HG03135 (cell line): ENCODE measurements around the gene TMEM200B.
"Not testable (repeated sequence)": the region's sequence is repeated elsewhere in the genome, so short reads cannot be mapped to it uniquely, and the experiment has no call there.

Experiments
- ATAC-seq: cut with Tn5 transposase; IDR thresholded peaks from one replicate; pipeline ENCODE4 v1.9.1; 2021; ENCODE audit warnings: mild to moderate bottlenecking, moderate library complexity; ENCODE audit not compliant: unreplicated experiment

The TMEM200B gene

DNA sequence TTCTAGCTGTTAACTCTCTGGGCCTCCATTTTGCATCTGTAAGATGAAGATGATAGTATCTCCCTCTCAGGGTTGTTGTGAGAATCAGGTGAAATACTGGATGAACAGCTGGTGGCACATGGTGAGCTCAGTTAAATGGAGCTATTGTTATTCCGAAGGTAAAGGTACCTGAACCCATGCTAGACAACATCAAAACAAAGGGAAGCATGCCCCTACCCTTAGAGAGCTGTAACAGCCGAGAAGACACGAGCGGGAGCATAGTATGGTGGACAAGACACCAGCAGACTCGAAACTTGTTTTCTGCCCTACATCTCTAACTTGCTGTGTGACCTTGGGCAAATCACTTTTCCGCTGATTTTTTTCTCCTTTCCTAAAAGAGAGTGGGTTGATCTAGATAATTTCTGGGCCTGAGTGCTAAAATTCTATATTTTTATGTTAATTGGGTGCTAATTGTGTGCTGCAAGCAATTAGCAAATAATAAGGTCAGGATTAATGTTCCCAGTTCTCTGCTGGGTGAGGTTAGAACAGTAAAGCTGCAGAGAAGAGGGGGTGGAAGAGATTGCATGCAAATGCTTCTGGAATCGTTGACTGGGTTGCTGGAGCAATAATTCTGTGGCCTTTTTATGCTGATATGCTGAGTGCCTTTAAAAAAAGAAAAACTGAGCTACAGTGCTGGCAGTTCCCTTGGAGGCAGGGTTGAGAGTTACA, 10.8 kb downstream of the TMEM200B start:
- ATAC-seq: no peak

DNA sequence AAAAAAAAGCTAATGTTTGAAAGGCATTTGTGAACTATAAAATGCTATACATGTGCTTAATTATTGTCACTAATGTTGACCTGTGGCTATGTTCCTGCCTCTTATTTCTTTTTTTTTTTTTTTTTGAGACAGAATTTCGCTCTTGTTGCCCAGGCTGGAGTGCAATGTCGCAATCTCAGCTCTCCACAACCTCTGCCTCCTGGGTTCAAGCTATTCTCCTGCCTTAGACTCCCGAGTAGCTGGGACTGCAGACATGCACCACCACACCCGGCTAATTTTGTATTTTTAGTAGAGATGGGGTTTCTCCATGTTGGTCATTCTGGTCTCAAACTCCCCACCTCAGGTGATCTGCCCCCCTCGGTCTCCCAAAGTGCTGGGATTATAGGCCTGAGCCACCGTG, 15.7 kb downstream of the TMEM200B start:
- not testable (repeated sequence) for ATAC-seq

DNA sequence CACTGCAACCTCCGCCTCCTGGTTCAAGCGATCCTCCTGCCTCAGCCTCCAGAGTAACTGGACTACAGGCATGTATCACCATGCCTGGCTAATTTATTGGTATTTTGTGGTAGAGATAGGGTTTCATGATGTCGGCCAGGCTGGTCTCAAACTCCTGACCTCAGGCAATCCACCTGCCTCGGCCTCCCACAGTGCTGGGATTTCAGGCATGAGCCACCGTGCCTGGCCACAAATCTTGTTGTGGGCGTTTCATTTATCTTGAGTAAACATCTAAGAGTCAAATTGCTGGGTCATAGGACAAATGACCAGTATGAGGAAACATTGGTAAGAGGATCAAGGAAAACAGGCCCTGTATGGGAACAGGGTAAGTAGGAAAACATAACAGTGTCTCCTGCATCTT, 17.9 kb downstream of the TMEM200B start:
- no peak for ATAC-seq

- ATAC-seq: no peak
Measured at GRCh38 chr1:29100487-29100886, 23.2 kb downstream of the TMEM200B start.

DNA sequence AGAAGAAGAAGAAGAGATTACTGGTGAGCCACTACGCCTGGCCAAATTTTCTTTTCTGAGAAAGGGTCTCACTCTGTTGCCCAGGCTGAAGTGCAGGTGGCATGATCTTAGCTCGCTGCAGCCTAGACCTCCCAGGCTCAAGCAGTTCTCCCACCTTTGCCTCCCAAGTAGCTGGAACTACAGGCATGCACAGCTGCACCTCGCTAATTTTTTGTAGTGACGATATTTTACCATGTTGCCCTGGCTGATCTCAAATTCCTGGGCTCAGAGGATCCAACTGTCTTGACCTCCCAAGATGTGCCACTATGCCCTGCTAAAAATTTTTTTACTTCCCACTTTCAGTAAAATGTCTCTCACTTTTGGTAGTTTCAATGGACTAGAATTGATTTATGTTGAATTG, 24.4 kb downstream of the TMEM200B start:
- no peak for ATAC-seq

GRCh38 chr1:29096231-29096886, 27.3 kb downstream of the TMEM200B start:
- no peak for ATAC-seq

- ATAC-seq: no peak
Measured at GRCh38 chr1:29094954-29095353, 28.7 kb downstream of the TMEM200B start.

- no peak for ATAC-seq
Measured at GRCh38 chr1:29094433-29094832, 29.3 kb downstream of the TMEM200B start.

- ATAC-seq: not testable (repeated sequence)
Measured at GRCh38 chr1:29092704-29093103, 31.0 kb downstream of the TMEM200B start.

DNA sequence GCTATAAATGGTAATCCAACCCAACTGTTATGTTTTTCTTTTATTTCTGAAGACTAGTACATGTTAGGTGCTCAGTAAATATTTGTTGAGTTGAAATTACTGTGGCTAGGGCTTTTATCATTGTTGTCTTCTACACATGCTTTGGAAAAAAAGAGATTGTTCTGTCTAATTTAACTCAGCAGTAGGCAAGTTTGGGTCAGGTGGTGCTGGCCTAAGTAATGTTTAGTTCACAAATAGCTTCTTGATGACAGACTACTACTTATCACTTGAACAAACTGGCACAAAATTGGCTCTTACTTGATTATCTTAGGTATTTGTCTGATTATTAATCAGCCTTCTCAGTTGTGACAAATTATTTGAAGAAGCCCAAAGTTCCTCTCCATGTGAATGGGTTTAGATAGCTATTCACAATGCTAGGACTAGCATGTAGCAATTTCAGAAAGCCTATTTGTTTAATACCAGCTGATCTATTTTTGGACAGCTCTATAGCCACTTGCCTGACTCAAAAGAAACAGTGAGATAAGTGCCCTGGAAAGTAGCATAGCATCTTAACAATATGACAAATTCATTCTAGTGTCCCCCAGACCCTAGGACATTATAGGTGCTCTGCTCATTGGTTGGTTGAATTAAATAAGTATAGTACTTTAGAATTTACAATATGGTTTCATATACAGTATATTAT, 32.6 kb downstream of the TMEM200B start:
- no peak for ATAC-seq

GRCh38 chr1:29084196-29084521, 39.5 kb downstream of the TMEM200B start:
- ATAC-seq: no peak

GRCh38 chr1:29083317-29084195, 40.1 kb downstream of the TMEM200B start:
- no peak for ATAC-seq

- ATAC-seq: no peak
Measured at GRCh38 chr1:29082519-29082918, 41.2 kb downstream of the TMEM200B start.

DNA sequence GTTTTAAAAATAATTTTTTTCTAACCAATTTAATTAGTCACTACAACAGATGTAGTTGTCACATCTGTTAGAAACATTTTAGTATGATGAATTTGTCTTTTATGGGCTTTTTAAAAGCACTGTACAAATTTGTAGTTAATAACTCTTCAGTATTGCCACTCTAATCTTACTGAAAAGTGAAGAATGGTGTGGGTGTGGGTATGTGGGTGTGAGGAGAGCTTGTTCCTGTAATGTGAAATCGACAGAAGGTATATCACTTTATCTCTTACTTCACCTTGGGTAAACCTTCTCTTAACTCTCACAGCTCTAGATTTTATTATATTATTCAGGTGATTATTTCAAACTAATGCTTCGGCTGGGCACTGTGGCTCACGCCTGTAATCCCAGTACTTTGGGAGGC, 42.5 kb downstream of the TMEM200B start:
- no peak for ATAC-seq

DNA sequence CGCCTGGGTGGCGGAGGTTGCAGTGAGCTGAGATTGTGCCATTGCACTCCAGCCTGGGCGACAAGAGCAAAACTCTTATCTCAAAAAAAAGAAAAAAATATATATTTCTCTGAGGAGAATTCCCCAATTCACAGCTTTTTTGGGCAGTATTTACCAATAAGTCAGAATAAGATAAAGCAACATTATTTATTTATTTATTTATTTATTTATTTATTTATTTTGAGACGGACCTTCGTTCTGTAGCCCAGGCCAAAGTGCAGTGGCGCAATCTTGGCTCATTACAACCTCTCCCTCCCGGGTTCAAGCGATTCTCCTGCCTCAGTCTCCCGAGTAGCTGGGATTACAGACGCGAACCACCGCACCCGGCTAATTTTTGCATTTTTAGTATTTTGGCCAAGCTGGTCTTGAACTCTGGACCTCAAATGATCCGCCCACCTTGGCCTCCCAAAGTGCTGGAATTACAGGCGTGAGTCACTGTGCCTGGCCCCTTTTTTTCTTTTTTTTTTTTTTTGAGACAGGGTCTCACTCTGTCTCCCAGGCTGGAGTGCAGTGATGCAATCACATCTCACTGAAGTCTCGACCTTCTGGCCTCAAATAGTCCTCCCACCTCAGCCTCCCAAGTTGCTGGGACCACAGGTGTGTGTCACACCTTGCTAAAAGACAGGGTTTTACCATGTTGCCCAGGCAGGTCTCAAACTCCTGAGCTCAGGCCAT, 43.6 kb downstream of the TMEM200B start:
- not testable (repeated sequence) for ATAC-seq

DNA sequence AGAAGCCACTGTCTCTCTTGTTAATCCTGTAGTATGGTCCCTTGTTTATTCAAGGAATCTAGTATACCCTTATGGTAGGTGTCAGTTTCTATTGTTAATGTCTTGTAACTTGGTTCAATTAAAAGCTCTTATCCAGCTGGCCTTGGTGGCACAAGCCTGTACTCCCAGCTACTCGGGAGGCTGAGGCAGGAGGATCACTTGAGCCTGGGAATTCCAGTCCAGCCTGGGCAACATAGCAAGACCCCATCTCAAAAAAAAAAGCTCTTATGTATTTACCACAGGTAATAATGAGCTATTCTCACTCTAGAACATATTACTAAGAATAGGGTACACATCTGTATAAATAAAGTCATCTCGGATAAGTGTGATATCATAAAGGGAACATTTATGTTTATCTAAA, 46.5 kb downstream of the TMEM200B start:
- no peak for ATAC-seq
